Ishikawa (cell line): ENCODE measurements around the gene SH3TC1.

Source experiments
- CEBPB ChIP-seq: IDR thresholded peaks from 2 replicates; pipeline ENCODE4 v1.6.1; 2012
- CREB1 ChIP-seq: IDR thresholded peaks from 2 replicates; pipeline ENCODE4 v1.6.1; 2012; ENCODE audit warnings: low read depth
- EGR1 ChIP-seq: IDR thresholded peaks from 2 replicates; pipeline ENCODE4 v1.6.1; 2012
- EP300 ChIP-seq: IDR thresholded peaks from 2 replicates; pipeline ENCODE4 v1.6.1; 2012; ENCODE audit warnings: borderline replicate concordance
- FOXM1 ChIP-seq: IDR thresholded peaks from 2 replicates; pipeline ENCODE4 v1.6.1; 2012; ENCODE audit warnings: low read depth, borderline replicate concordance
- MAX ChIP-seq: IDR thresholded peaks from 2 replicates; pipeline ENCODE4 v1.6.1; 2012
- NFIC ChIP-seq: IDR thresholded peaks from 2 replicates; pipeline ENCODE4 v1.6.1; 2012
- RAD21 ChIP-seq: IDR thresholded peaks from 2 replicates; pipeline ENCODE4 v1.6.1; 2012; ENCODE audit warnings: low read depth
- REST ChIP-seq: IDR thresholded peaks from 2 replicates; pipeline ENCODE4 v1.6.1; 2012; ENCODE audit warnings: low read depth, mild to moderate bottlenecking
- TAF1 ChIP-seq: IDR thresholded peaks from 2 replicates; pipeline ENCODE4 v1.6.1; 2012; ENCODE audit warnings: low read depth, mild to moderate bottlenecking
- TCF12 ChIP-seq: IDR thresholded peaks from 2 replicates; pipeline ENCODE4 v1.6.1; 2012; ENCODE audit warnings: low read depth
- TEAD4 ChIP-seq: IDR thresholded peaks from 2 replicates; pipeline ENCODE4 v1.6.1; 2012
- USF1 ChIP-seq: IDR thresholded peaks from 2 replicates; pipeline ENCODE4 v1.6.1; 2012
- YY1 ChIP-seq: IDR thresholded peaks from 2 replicates; pipeline ENCODE4 v1.6.1; 2012; ENCODE audit warnings: low read depth
- ZBTB7A ChIP-seq: IDR thresholded peaks from 2 replicates; pipeline ENCODE4 v1.6.1; 2012; ENCODE audit warnings: low read depth

Gene SH3TC1

DNA sequence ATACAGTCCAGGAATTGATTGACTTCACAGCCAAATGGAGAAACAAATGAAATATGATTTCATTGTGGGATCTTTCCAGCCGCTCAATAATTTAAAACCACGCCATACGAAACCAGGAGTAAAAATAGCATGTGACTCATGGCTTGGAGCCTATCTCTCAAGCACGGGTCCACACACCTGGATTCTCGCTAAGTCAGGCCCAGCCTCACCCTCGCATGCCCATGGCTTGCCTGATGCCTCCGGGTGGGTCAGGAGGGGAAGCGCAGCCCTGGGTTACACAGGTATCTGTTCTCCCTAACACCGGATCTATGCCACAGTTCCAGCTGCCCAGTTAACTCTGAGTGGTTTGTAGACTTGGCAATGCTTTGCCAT lies 34.9 kb upstream of the SH3TC1 start:
- TF ChIP-seq YY1, result no peak

DNA sequence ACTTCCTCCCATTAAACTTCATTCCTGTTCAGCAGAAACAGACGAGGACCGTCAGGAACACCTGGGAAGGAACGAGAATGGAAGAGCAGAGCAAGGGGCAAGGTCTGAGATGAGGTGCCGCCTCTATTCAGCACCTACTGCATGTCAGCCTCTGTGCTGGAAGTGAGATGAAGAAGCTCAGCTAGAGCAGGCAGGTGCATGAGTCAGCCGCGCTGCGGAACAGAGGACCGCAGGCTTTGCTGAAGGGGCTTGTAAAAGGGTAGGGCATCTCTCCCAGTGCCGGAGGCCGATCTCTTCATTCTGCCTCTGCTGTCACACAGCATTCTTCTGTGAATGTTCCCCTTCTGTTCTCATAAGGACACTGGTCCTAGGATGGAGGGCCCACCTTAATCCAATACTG lies 34.4 kb upstream of the SH3TC1 start:
- TF ChIP-seq YY1 (no peak), TCF12 (no peak), REST (no peak), FOXM1 (no peak), NFIC (no peak), MAX (no peak), ZBTB7A (no peak), TAF1 (no peak), EP300 (no peak), EGR1 (no peak), CREB1 (no peak), RAD21 (no peak)

GRCh38 chr4:8165374-8165896 lies 33.7 kb upstream of the SH3TC1 start:
- TF ChIP-seq USF1 (no peak), ZBTB7A (no peak)

- TF ChIP-seq TCF12 (no peak), TAF1 (no peak), RAD21 (no peak), CREB1 (no peak), NFIC (no peak), TEAD4 (no peak), EGR1 (no peak), FOXM1 (no peak), EP300 (no peak), ZBTB7A (no peak), MAX (no peak), USF1 (no peak), REST (no peak), CEBPB (no peak), YY1 (no peak)
Measured at GRCh38 chr4:8167291-8167690, 31.8 kb upstream of the SH3TC1 start.

DNA sequence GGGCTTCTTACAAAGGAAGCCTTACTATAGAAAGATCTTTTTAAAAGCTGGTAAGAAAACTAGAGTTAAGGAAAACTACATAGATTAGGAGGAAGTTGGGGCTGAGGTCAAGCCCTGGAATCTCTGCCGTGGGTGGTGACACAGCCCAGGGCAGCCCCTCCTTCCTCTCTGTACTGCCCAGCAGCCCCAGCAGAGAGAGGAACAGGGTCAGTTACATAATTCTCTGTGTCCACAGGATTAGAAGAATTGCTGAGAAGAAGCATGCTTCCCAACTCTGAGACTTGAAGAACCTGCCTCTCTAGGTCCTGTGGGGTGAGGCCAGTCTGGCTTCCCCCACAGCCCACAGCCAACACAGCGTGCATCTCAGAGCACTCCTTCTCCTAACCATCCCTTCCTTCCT lies 31.3 kb upstream of the SH3TC1 start:
- TF ChIP-seq CREB1, result no peak
- no peak for TF ChIP-seq FOXM1
- TF ChIP-seq EGR1, result no peak
- TF ChIP-seq MAX, result no peak
- TF ChIP-seq USF1, result no peak
- no peak for TF ChIP-seq ZBTB7A
- TF ChIP-seq NFIC, result no peak
- TF ChIP-seq TAF1, result no peak
- TF ChIP-seq YY1, result no peak
- TF ChIP-seq EP300, result no peak
- no peak for TF ChIP-seq RAD21
- TF ChIP-seq TCF12, result no peak
- TF ChIP-seq CEBPB, result no peak
- TF ChIP-seq REST, result no peak
- TF ChIP-seq TEAD4, result no peak
